Endometrial microvascular endothelial cells (primary cell): ENCODE data around the gene CD48. TPM values are rescaled to one million over a fixed set of nuclear protein-coding genes. Genes with fewer than 3 reads are reported as not detected.
"Not testable (repeated sequence)": the region's sequence is repeated elsewhere in the genome, so short reads cannot be mapped to it uniquely, and the experiment has no call there.

Experiments
- in situ Hi-C: cut with HindIII; loops from 2 replicates; pipeline ENCODE4 v1.10.0; 2017; ENCODE audit warnings: low sequenced_read_pairs, low pct_unique_long_range_greater_than_20kb; ENCODE audit errors: inconsistent ontology term
- total RNA-seq: library from RNA; depleted of rRNA; stranded (reverse); fragments of >200 nt; gene quantifications from one replicate; pipeline ENCODE4 v1.2.3, GENCODE V29; 2015; ENCODE audit errors: inconsistent ontology term

CD48 gene
- total RNA-seq, 1 donor from 2014 or later: not detected

- in situ Hi-C loops: no loop called here
Measured at GRCh38 chr1:160720356-160721085, 8.9 kb upstream of the CD48 start.

GRCh38 chr1:160718210-160718609 lies 6.6 kb upstream of the CD48 start:
- in situ Hi-C loops: no loop called here

- in situ Hi-C loops: no loop called here
Measured at GRCh38 chr1:160717306-160717705, 5.7 kb upstream of the CD48 start.

- in situ Hi-C loops: no loop called here
Measured at GRCh38 chr1:160716013-160716412, 4.4 kb upstream of the CD48 start.

GRCh38 chr1:160714034-160714648 lies 2.5 kb upstream of the CD48 start:
- in situ Hi-C loops: not testable (repeated sequence)

GRCh38 chr1:160713161-160713560 lies 1.5 kb upstream of the CD48 start:
- in situ Hi-C loops: no loop called here

GRCh38 chr1:160712525-160713080 lies 981 bp upstream of the CD48 start:
- in situ Hi-C loops: not testable (repeated sequence)

- in situ Hi-C loops: no loop called here
Measured at GRCh38 chr1:160711276-160711601, 383 bp downstream of the CD48 start.

- in situ Hi-C loops: no loop called here
Measured at GRCh38 chr1:160710517-160711252, 937 bp downstream of the CD48 start.

GRCh38 chr1:160709715-160710114 lies 1.9 kb downstream of the CD48 start:
- in situ Hi-C loops: no loop called here

GRCh38 chr1:160708801-160709200 lies 2.8 kb downstream of the CD48 start:
- in situ Hi-C loops: no loop called here

GRCh38 chr1:160708118-160708517 lies 3.5 kb downstream of the CD48 start:
- in situ Hi-C loops: no loop called here

- in situ Hi-C loops: no loop called here
Measured at GRCh38 chr1:160707236-160708064, 4.2 kb downstream of the CD48 start.

- in situ Hi-C loops: no loop called here
Measured at GRCh38 chr1:160706526-160707235, 4.9 kb downstream of the CD48 start.

GRCh38 chr1:160705742-160706141 lies 5.9 kb downstream of the CD48 start:
- in situ Hi-C loops: no loop called here

- in situ Hi-C loops: not testable (repeated sequence)
Measured at GRCh38 chr1:160705212-160705621, 6.4 kb downstream of the CD48 start.

GRCh38 chr1:160704250-160704649 lies 7.4 kb downstream of the CD48 start:
- in situ Hi-C loops: no loop called here

- in situ Hi-C loops: no loop called here
Measured at GRCh38 chr1:160702100-160702499, 9.5 kb downstream of the CD48 start.
